ENCODE results near the gene PPDPF. TPM values are rescaled to one million over a fixed set of nuclear protein-coding genes. Genes with fewer than 3 reads are reported as not detected.

Gene PPDPF
- total RNA-seq, 1 donor from 2014 or later: 251 TPM

DNA sequence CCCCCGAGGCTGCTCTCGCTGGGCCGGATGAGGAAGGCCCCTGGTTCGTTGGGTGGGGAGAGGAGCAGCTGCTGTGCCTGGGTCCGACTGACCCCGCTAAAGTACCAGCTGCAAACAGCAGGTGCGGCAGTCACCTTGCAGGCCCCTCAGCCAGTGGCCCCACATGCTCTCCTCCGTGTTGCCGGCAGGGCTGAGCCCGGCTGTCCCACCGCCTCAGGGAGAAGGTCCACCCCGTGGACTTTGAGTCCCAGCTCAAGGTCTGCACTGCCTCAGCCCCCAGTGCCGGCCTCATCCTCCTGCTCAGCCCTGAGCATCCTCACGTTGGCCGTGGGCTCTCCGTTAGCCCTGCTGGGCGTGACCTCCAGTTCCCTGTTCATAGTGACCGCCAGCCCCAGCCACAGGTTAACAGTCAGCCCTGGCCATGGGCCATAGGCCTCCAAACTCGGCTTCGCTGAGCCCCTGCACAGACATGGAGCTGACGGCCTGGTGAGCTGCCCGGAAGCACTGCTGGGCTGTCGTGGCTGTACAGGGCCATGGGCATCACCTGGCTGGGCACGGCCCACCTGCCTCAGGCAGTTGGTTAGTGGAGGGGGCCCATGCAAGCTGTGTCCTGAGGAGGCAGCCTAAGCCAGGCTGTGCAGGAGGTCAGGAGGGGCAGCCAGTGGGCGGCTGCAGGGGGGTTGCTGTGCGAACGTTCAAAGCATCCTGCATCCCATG lies 23.8 kb downstream of the PPDPF start:
- no peak overlapping the region for H3K9ac ChIP-seq (ENCODE audit: low read length)
- no peaks in the 10 kb centered on the region for H3K27me3 ChIP-seq (ENCODE audit: insufficient read depth, low read length)
- H3K9me3 ChIP-seq (ENCODE audit: insufficient read depth, low read depth, low read length): no peaks in the 10 kb centered on the region
- no peak overlapping the region for H3K4me3 ChIP-seq (ENCODE audit: insufficient read depth, low read depth, low read length)
- no peaks in the 10 kb centered on the region for H3K79me2 ChIP-seq (ENCODE audit: insufficient read depth, low read length)
- Mint-ChIP-seq H3K27me3 (ENCODE audit: low read depth, unreplicated experiment) (peaks cover 7% of the 10 kb centered on the region), H3K27ac (ENCODE audit: unreplicated experiment) (no peak overlapping the region), H3K9me3 (ENCODE audit: unreplicated experiment) (no peaks in the 10 kb centered on the region), H3K36me3 (ENCODE audit: low read depth, unreplicated experiment) (peaks cover 2% of the 10 kb centered on the region), H3K4me3 (ENCODE audit: unreplicated experiment) (no peak overlapping the region), H3K4me1 (ENCODE audit: low read depth, unreplicated experiment) (peaks cover 3% of the 10 kb centered on the region)
- no peak overlapping the region for H3K27ac ChIP-seq (ENCODE audit: low read depth, low read length)
- FAIRE-seq: no peak
- H3K36me3 ChIP-seq (ENCODE audit: insufficient read depth, low read length): no peaks in the 10 kb centered on the region
- no peak overlapping the region for H3K4me2 ChIP-seq (ENCODE audit: low read length)
- TF ChIP-seq, protein P1, sequence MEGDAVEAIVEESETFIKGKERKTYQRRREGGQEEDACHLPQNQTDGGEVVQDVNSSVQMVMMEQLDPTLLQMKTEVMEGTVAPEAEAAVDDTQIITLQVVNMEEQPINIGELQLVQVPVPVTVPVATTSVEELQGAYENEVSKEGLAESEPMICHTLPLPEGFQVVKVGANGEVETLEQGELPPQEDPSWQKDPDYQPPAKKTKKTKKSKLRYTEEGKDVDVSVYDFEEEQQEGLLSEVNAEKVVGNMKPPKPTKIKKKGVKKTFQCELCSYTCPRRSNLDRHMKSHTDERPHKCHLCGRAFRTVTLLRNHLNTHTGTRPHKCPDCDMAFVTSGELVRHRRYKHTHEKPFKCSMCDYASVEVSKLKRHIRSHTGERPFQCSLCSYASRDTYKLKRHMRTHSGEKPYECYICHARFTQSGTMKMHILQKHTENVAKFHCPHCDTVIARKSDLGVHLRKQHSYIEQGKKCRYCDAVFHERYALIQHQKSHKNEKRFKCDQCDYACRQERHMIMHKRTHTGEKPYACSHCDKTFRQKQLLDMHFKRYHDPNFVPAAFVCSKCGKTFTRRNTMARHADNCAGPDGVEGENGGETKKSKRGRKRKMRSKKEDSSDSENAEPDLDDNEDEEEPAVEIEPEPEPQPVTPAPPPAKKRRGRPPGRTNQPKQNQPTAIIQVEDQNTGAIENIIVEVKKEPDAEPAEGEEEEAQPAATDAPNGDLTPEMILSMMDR (IDR thresholded peaks at IDR 0.05; ENCODE audit: insufficient read depth, low read depth, low read length): no peak
- TF ChIP-seq EZH2 (IDR thresholded peaks at IDR 0.05; ENCODE audit: insufficient read depth, low read length): no peak
- H3K4me1 ChIP-seq (ENCODE audit: insufficient read depth, low read length): no peaks in the 10 kb centered on the region
- no peak for DNase-seq (ENCODE audit: low read depth)
- no peaks in the 10 kb centered on the region for H4K20me1 ChIP-seq (ENCODE audit: insufficient read depth, low read length)
- no peak overlapping the region for H2AFZ ChIP-seq (ENCODE audit: low read depth, low read length)

DNA sequence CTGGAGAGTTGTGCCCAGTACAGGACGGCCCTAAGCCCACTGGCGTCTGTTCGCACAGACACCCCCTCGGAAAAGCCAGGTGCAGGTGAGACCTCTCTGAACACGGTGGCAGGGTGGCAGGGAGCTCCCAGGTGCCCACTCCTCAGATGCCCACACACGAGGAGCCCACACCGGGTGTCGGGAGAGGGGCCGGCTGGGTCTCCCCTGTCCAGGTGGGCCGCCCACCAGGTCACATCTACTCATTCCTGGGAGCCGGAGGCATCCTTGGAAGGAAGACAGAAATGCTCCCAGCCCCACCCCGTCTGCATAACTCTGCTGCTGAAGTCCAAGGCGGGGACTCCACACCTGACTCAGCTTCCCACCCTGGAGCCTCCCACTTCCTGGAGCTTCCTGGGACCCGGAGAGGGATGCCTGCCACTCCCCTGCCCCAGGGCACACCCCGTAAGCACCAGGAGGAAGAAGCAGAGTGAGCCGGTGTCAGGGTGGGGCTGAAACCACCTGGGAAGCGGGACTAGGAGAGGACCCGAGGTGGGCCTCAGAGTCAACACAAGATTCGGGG lies 24.5 kb downstream of the PPDPF start:
- Histone ChIP-seq H3K27me3 (ENCODE audit: insufficient read depth, low read length) (no peaks in the 10 kb centered on the region), H3K9me3 (ENCODE audit: insufficient read depth, low read depth, low read length) (no peaks in the 10 kb centered on the region), H3K4me1 (ENCODE audit: insufficient read depth, low read length) (no peaks in the 10 kb centered on the region), H3K79me2 (ENCODE audit: insufficient read depth, low read length) (no peaks in the 10 kb centered on the region), H3K4me3 (ENCODE audit: insufficient read depth, low read depth, low read length) (no peak overlapping the region), H4K20me1 (ENCODE audit: insufficient read depth, low read length) (no peaks in the 10 kb centered on the region), H3K36me3 (ENCODE audit: insufficient read depth, low read length) (no peaks in the 10 kb centered on the region), H3K4me2 (ENCODE audit: low read length) (no peak overlapping the region), H3K27ac (ENCODE audit: low read depth, low read length) (no peak overlapping the region), H3K9ac (ENCODE audit: low read length) (no peak overlapping the region), H2AFZ (ENCODE audit: low read depth, low read length) (no peak overlapping the region)
- H3K36me3 Mint-ChIP-seq (ENCODE audit: low read depth, unreplicated experiment): peaks cover 2% of the 10 kb centered on the region
- peaks cover 7% of the 10 kb centered on the region for H3K27me3 Mint-ChIP-seq (ENCODE audit: low read depth, unreplicated experiment)
- peaks cover 2% of the 10 kb centered on the region for H3K4me1 Mint-ChIP-seq (ENCODE audit: low read depth, unreplicated experiment)
- no peak for TF ChIP-seq EZH2 (IDR thresholded peaks at IDR 0.05; ENCODE audit: insufficient read depth, low read length)
- TF ChIP-seq, protein P1 (IDR thresholded peaks at IDR 0.05; ENCODE audit: insufficient read depth, low read depth, low read length): no peak
- DNase-seq (ENCODE audit: low read depth): no peak
- no peak overlapping the region for H3K27ac Mint-ChIP-seq (ENCODE audit: unreplicated experiment)
- H3K9me3 Mint-ChIP-seq (ENCODE audit: unreplicated experiment): no peaks in the 10 kb centered on the region
- peak overlapping the region; percentile 40 for H3K4me3 Mint-ChIP-seq (ENCODE audit: unreplicated experiment)
- FAIRE-seq: no peak

DNA sequence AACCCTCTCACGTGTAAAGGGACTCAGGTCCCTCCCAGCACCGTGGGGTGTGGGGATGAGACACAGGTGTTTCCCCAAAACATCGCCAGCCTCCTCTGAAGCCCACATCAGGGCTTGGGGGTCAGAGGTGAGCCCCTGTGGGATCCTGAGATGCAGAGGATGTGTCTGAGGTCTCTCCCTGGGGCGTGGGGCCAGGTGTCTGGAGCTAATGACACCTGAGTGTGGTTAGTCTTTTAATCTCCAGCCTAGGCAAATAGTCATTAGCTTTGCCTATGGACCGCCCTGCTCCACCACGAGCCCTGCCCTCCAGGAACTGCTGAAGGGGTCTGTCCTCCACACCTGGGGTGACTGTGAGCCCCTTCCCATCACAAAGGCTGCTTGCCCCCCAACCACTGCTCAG lies 25.2 kb downstream of the PPDPF start:
- H3K9me3 Mint-ChIP-seq (ENCODE audit: unreplicated experiment): no peaks in the 10 kb centered on the region
- peaks cover 7% of the 10 kb centered on the region for H3K27me3 Mint-ChIP-seq (ENCODE audit: low read depth, unreplicated experiment)
- Histone ChIP-seq H3K9ac (ENCODE audit: low read length) (no peak overlapping the region), H3K79me2 (ENCODE audit: insufficient read depth, low read length) (no peaks in the 10 kb centered on the region), H3K4me1 (ENCODE audit: insufficient read depth, low read length) (no peaks in the 10 kb centered on the region), H3K9me3 (ENCODE audit: insufficient read depth, low read depth, low read length) (no peaks in the 10 kb centered on the region), H3K36me3 (ENCODE audit: insufficient read depth, low read length) (no peaks in the 10 kb centered on the region), H3K27ac (ENCODE audit: low read depth, low read length) (no peak overlapping the region), H3K4me2 (ENCODE audit: low read length) (no peak overlapping the region), H3K4me3 (ENCODE audit: insufficient read depth, low read depth, low read length) (no peak overlapping the region), H2AFZ (ENCODE audit: low read depth, low read length) (no peak overlapping the region), H4K20me1 (ENCODE audit: insufficient read depth, low read length) (no peaks in the 10 kb centered on the region), H3K27me3 (ENCODE audit: insufficient read depth, low read length) (no peaks in the 10 kb centered on the region)
- peak overlapping the region; percentile 40 for H3K4me3 Mint-ChIP-seq (ENCODE audit: unreplicated experiment)
- peaks cover 2% of the 10 kb centered on the region for H3K36me3 Mint-ChIP-seq (ENCODE audit: low read depth, unreplicated experiment)
- TF ChIP-seq, protein P1 (IDR thresholded peaks at IDR 0.05; ENCODE audit: insufficient read depth, low read depth, low read length): no peak
- no peak for TF ChIP-seq EZH2 (IDR thresholded peaks at IDR 0.05; ENCODE audit: insufficient read depth, low read length)
- FAIRE-seq: no peak
- no peak for DNase-seq (ENCODE audit: low read depth)
- H3K27ac Mint-ChIP-seq (ENCODE audit: unreplicated experiment): no peak overlapping the region
- peaks cover 2% of the 10 kb centered on the region for H3K4me1 Mint-ChIP-seq (ENCODE audit: low read depth, unreplicated experiment)

All from astrocyte (in vitro differentiated cells and primary cell).